ENCODE measurements around the gene IQCH.
A peak's percentile ranks its signal among the peaks of the same experiment; 100 is the strongest.
"Not testable (repeated sequence)": the region's sequence is repeated elsewhere in the genome, so short reads cannot be mapped to it uniquely, and the experiment has no call there.

IQCH gene

GRCh38 chr15:67254238-67255175, at the start of gene IQCH, which contains the start of gene AAGAB:
Gene IQCH, plus strand, starts transcription at chr15:67254786. Its CDS starts 111 bp downstream, at chr15:67254897.
Gene AAGAB, minus strand, starts transcription at chr15:67254661. Its CDS starts 30 bp downstream, at chr15:67254631.
- peak; percentile 79 for DNase-seq

GRCh38 chr15:67207555-67208207, 46.9 kb upstream of the IQCH start:
- no peak for DNase-seq

GRCh38 chr15:67208396-67208795, 46.2 kb upstream of the IQCH start:
- no peak for DNase-seq

GRCh38 chr15:67210555-67211168, 43.9 kb upstream of the IQCH start:
- no peak for DNase-seq

- DNase-seq: no peak
Observed at GRCh38 chr15:67212684-67213367, 41.8 kb upstream of the IQCH start.

GRCh38 chr15:67215102-67215501, 39.5 kb upstream of the IQCH start:
- DNase-seq: no peak

GRCh38 chr15:67216859-67217258, 37.7 kb upstream of the IQCH start:
- no peak for DNase-seq

- DNase-seq: no peak
Observed at GRCh38 chr15:67218428-67218827, 36.2 kb upstream of the IQCH start.

GRCh38 chr15:67219288-67219687, 35.3 kb upstream of the IQCH start:
- no peak for DNase-seq

- DNase-seq: no peak
Observed at GRCh38 chr15:67224889-67225288, 29.7 kb upstream of the IQCH start.

GRCh38 chr15:67225336-67225735, 29.2 kb upstream of the IQCH start:
- no peak for DNase-seq

GRCh38 chr15:67227431-67227830, 27.2 kb upstream of the IQCH start:
- DNase-seq: no peak

- no peak for DNase-seq
Observed at GRCh38 chr15:67227846-67228245, 26.7 kb upstream of the IQCH start.

GRCh38 chr15:67228286-67228685, 26.3 kb upstream of the IQCH start:
- no peak for DNase-seq

- DNase-seq: no peak
Observed at GRCh38 chr15:67230504-67230903, 24.1 kb upstream of the IQCH start.

- DNase-seq: no peak
Observed at GRCh38 chr15:67232591-67232990, 22.0 kb upstream of the IQCH start.

- DNase-seq: no peak
Observed at GRCh38 chr15:67240235-67241131, 14.1 kb upstream of the IQCH start.

- DNase-seq: no peak
Observed at GRCh38 chr15:67241132-67241855, 13.3 kb upstream of the IQCH start.

GRCh38 chr15:67242708-67243111, 11.9 kb upstream of the IQCH start:
- DNase-seq: no peak

GRCh38 chr15:67244971-67245478, 9.6 kb upstream of the IQCH start:
- no peak for DNase-seq

GRCh38 chr15:67246606-67247005, 8.0 kb upstream of the IQCH start:
- DNase-seq: not testable (repeated sequence)

Data from NCI-H524 treated with DMSO at 0.1 percent for 48 hours (cell line).